HepG2 (cell line): ENCODE measurements around the gene KLF11. TPM values are rescaled to one million over a fixed set of nuclear protein-coding genes. Genes with fewer than 3 reads are reported as not detected.

ENCODE experiments used
- ARID2 ChIP-seq: sonication (generic); formaldehyde crosslinking; IDR thresholded peaks from 2 replicates; pipeline ENCODE4 v1.8.1; 2022; ENCODE audit warnings: mild to moderate bottlenecking, missing genetic modification reagents, borderline replicate concordance
- ZFP82 ChIP-seq: sonication (generic); formaldehyde crosslinking; IDR thresholded peaks from 2 replicates; pipeline ENCODE4 v1.5.1; 2020; ENCODE audit warnings: mild to moderate bottlenecking, missing genetic modification reagents, borderline replicate concordance
- ZNF558 ChIP-seq: sonication (generic); formaldehyde crosslinking; IDR thresholded peaks from 2 replicates; pipeline ENCODE4 v1.9.0; 2022; ENCODE audit warnings: mild to moderate bottlenecking, missing genetic modification reagents, borderline replicate concordance
- polyA plus RNA-seq, 8 experiments: library from polyadenylated mRNA; depleted of rRNA in 3 of 8; stranded (reverse) in 7 of 8; unstranded in 1 of 8; fragments of >200 nt; fragmentation: Illumina TruSeq in 4 of 8; extraction: Trizol in 4 of 8; gene quantifications; 2 replicates each; pipeline versions ENCODE4 v1.2.1 to v1.2.3, GENCODE V29; 2011 to 2016; ENCODE audit warnings: low read depth in 4 of 8, missing spikeins in 1 of 8, mixed read lengths in 1 of 8; ENCODE audit not compliant: insufficient read depth in 1 of 8
- total RNA-seq, 5 experiments: library from RNA; depleted of rRNA; stranded (reverse); fragments of >200 nt; fragmentation: Illumina TruSeq; extraction: Trizol; gene quantifications; 2 replicates each; pipeline ENCODE4 v1.2.3, GENCODE V29; 2016; ENCODE audit warnings: low read depth in 1 of 5
- TF ChIP-seq, protein P1 (sequence below): sonication (generic); formaldehyde crosslinking; IDR thresholded peaks from one replicate; pipeline ENCODE4 v1.5.1; 2020; ENCODE audit warnings: mild to moderate bottlenecking, missing genetic modification reagents; ENCODE audit errors: not compliant biosample characterization

KLF11 gene
- total and polyA plus RNA-seq, 2 of the 13 experiments (the other 11 are each of a cell fraction or from before 2014, with no cell fraction given), result 2.5 to 11.8 TPM

GRCh38 chr2:10096641-10097040 lies 53.3 kb downstream of the KLF11 start (continued):
- TF ChIP-seq, protein P1, sequence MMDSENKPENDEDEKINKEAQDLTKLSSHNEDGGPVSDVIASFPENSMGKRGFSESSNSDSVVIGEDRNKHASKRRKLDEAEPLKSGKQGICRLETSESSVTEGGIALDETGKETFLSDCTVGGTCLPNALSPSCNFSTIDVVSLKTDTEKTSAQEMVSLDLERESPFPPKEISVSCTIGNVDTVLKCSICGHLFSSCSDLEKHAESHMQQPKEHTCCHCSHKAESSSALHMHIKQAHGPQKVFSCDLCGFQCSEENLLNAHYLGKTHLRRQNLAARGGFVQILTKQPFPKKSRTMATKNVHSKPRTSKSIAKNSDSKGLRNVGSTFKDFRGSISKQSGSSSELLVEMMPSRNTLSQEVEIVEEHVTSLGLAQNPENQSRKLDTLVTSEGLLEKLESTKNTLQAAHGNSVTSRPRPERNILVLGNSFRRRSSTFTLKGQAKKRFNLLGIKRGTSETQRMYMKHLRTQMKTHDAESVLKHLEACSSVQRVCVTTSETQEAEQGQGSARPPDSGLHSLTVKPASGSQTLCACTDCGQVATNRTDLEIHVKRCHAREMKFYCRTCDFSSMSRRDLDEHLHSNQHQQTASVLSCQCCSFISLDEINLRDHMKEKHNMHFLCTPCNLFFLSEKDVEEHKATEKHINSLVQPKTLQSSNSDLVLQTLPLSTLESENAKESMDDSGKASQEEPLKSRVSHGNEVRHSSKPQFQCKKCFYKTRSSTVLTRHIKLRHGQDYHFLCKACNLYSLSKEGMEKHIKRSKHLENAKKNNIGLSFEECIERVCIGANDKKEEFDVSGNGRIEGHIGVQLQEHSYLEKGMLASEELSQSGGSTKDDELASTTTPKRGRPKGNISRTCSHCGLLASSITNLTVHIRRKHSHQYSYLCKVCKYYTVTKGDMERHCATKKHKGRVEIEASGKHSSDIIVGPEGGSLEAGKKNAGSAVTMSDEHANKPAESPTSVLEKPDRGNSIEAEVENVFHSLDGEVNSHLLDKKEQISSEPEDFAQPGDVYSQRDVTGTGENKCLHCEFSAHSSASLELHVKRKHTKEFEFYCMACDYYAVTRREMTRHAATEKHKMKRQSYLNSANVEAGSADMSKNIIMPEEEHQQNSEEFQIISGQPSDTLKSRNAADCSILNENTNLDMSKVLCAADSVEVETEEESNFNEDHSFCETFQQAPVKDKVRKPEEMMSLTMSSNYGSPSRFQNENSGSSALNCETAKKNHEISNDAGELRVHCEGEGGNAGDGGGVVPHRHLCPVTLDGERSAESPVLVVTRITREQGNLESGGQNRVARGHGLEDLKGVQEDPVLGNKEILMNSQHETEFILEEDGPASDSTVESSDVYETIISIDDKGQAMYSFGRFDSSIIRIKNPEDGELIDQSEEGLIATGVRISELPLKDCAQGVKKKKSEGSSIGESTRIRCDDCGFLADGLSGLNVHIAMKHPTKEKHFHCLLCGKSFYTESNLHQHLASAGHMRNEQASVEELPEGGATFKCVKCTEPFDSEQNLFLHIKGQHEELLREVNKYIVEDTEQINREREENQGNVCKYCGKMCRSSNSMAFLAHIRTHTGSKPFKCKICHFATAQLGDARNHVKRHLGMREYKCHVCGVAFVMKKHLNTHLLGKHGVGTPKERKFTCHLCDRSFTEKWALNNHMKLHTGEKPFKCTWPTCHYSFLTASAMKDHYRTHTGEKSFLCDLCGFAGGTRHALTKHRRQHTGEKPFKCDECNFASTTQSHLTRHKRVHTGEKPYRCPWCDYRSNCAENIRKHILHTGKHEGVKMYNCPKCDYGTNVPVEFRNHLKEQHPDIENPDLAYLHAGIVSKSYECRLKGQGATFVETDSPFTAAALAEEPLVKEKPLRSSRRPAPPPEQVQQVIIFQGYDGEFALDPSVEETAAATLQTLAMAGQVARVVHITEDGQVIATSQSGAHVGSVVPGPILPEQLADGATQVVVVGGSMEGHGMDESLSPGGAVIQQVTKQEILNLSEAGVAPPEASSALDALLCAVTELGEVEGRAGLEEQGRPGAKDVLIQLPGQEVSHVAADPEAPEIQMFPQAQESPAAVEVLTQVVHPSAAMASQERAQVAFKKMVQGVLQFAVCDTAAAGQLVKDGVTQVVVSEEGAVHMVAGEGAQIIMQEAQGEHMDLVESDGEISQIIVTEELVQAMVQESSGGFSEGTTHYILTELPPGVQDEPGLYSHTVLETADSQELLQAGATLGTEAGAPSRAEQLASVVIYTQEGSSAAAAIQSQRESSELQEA (CRISPR knock-in tag), result no peak
- TF ChIP-seq ARID2 (CRISPR knock-in tag), result no peak
- no peak for TF ChIP-seq ZFP82
- TF ChIP-seq ZNF558, result no peak
